ENCODE measurements around the gene C5orf15.

Gene C5orf15

DNA sequence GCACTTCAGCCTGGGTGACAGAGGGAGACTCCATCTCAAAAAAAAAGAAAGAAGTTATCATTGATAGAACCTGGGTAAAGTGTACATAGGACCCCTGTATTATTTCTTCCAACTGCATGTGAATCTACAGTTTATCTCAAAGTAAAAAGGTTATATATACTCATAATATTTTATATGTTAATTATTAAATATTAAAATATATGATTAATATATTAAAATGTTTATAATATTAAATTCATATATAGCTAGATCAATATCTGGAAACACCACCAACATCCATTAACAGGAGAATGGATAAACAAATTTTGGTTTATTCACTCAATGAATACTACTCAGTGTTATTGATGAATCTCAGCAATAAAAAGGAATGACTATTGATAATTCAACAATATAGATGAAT, 19.7 kb downstream of the C5orf15 start:
- no peak overlapping the region for H3K4me3 ChIP-seq (replicated peaks; ENCODE audit: insufficient read depth, low read length)
- TF ChIP-seq, protein P1, sequence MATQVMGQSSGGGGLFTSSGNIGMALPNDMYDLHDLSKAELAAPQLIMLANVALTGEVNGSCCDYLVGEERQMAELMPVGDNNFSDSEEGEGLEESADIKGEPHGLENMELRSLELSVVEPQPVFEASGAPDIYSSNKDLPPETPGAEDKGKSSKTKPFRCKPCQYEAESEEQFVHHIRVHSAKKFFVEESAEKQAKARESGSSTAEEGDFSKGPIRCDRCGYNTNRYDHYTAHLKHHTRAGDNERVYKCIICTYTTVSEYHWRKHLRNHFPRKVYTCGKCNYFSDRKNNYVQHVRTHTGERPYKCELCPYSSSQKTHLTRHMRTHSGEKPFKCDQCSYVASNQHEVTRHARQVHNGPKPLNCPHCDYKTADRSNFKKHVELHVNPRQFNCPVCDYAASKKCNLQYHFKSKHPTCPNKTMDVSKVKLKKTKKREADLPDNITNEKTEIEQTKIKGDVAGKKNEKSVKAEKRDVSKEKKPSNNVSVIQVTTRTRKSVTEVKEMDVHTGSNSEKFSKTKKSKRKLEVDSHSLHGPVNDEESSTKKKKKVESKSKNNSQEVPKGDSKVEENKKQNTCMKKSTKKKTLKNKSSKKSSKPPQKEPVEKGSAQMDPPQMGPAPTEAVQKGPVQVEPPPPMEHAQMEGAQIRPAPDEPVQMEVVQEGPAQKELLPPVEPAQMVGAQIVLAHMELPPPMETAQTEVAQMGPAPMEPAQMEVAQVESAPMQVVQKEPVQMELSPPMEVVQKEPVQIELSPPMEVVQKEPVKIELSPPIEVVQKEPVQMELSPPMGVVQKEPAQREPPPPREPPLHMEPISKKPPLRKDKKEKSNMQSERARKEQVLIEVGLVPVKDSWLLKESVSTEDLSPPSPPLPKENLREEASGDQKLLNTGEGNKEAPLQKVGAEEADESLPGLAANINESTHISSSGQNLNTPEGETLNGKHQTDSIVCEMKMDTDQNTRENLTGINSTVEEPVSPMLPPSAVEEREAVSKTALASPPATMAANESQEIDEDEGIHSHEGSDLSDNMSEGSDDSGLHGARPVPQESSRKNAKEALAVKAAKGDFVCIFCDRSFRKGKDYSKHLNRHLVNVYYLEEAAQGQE (IDR thresholded peaks at IDR 0.05; ENCODE audit: insufficient replicate concordance, low read depth) = no peak
- no peak for TF ChIP-seq POLR2AphosphoS5 (IDR thresholded peaks at IDR 0.05; ENCODE audit: low read depth)
- no peak for TF ChIP-seq SPI1 (IDR thresholded peaks at IDR 0.05; ENCODE audit: borderline replicate concordance, low read depth)
- TF ChIP-seq, protein P2, sequence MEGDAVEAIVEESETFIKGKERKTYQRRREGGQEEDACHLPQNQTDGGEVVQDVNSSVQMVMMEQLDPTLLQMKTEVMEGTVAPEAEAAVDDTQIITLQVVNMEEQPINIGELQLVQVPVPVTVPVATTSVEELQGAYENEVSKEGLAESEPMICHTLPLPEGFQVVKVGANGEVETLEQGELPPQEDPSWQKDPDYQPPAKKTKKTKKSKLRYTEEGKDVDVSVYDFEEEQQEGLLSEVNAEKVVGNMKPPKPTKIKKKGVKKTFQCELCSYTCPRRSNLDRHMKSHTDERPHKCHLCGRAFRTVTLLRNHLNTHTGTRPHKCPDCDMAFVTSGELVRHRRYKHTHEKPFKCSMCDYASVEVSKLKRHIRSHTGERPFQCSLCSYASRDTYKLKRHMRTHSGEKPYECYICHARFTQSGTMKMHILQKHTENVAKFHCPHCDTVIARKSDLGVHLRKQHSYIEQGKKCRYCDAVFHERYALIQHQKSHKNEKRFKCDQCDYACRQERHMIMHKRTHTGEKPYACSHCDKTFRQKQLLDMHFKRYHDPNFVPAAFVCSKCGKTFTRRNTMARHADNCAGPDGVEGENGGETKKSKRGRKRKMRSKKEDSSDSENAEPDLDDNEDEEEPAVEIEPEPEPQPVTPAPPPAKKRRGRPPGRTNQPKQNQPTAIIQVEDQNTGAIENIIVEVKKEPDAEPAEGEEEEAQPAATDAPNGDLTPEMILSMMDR (IDR thresholded peaks at IDR 0.05; ENCODE audit: insufficient read depth, low read length) = no peak
- no peak for TF ChIP-seq GABPA (IDR thresholded peaks at IDR 0.05; ENCODE audit: low read depth)
- DNase-seq (ENCODE audit: low read depth in 1 of 2, low spot score in 1 of 2) = no peak

DNA sequence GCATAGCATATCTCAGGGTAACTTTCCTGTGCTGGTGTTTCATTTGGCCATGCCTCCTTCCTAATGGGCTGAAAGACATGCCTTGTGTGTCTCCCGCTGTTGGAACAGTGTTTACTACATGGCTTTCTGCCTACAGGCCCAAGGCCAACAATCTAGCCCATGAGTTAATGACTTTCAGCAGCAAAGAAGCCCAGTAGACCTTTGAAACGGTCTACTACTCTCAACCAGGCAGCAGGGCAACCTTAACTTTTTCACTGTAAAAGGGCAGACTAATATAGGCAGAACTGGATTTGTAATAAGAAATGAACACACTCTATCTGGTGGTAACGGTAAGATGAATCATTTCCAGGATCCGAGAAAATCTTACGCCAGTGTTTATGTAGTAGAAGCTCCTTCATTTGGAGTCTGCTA, 21.0 kb downstream of the C5orf15 start:
- no peak for DNase-seq (ENCODE audit: low read depth in 1 of 2, low spot score in 1 of 2)
- Histone ChIP-seq H3K27me3 (ENCODE audit: insufficient read depth, poor library complexity, severe bottlenecking) (no peaks in the 10 kb centered on the region), H3K4me3 (replicated peaks; ENCODE audit: insufficient read depth, low read length) (no peak overlapping the region), H3K27ac (replicated peaks) (no peak overlapping the region)
- no peak for TF ChIP-seq GABPA (IDR thresholded peaks at IDR 0.05; ENCODE audit: low read depth)
- TF ChIP-seq POLR2AphosphoS5 (IDR thresholded peaks at IDR 0.05; ENCODE audit: low read depth) = no peak
- TF ChIP-seq, protein P1 (IDR thresholded peaks at IDR 0.05; ENCODE audit: insufficient replicate concordance, low read depth) = no peak
- TF ChIP-seq SPI1 (IDR thresholded peaks at IDR 0.05; ENCODE audit: borderline replicate concordance, low read depth) = no peak
- TF ChIP-seq, protein P2 (IDR thresholded peaks at IDR 0.05; ENCODE audit: insufficient read depth, low read length) = no peak

More for the DNA sequence above, 19.7 kb downstream of the C5orf15 start:
- H3K27ac ChIP-seq (replicated peaks) = no peak overlapping the region
- no peaks in the 10 kb centered on the region for H3K27me3 ChIP-seq (ENCODE audit: insufficient read depth, poor library complexity, severe bottlenecking)

DNA sequence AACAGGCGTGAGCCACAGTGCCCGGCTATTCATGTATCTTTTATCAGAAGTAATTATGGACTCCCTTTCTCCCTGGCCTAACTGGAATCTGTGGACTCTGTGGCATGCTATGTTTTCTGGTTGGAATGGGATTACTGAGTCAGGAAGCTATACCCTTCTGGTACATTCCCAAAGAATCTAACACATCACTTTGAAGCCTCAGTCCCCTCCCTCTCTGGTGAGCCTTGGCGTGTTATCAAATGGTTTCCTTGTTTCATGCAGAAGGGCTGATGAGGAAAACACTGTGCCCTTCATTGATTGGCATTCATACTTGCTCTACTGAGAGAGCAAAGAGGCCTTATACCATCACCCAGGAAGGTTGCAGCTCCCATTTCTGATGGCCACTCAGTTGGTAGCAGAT, 22.9 kb downstream of the C5orf15 start:
- Histone ChIP-seq H3K27me3 (ENCODE audit: insufficient read depth, poor library complexity, severe bottlenecking) (no peaks in the 10 kb centered on the region), H3K27ac (replicated peaks) (no peak overlapping the region), H3K4me3 (replicated peaks; ENCODE audit: insufficient read depth, low read length) (no peak overlapping the region)
- no peak for DNase-seq (ENCODE audit: low read depth in 1 of 2, low spot score in 1 of 2)
- TF ChIP-seq SPI1 (IDR thresholded peaks at IDR 0.05; ENCODE audit: borderline replicate concordance, low read depth) (no peak), POLR2AphosphoS5 (IDR thresholded peaks at IDR 0.05; ENCODE audit: low read depth) (no peak), GABPA (IDR thresholded peaks at IDR 0.05; ENCODE audit: low read depth) (no peak)
- TF ChIP-seq, protein P1 (IDR thresholded peaks at IDR 0.05; ENCODE audit: insufficient replicate concordance, low read depth) = no peak
- TF ChIP-seq, protein P2 (IDR thresholded peaks at IDR 0.05; ENCODE audit: insufficient read depth, low read length) = no peak

Measured in HL-60 (cell line).